Activated naive CD4-positive, alpha-beta T cell treated with anti-CD3 and anti-CD28 coated beads, Interleukin-2, amount 50 U/mL, for 24 hours (primary cell): ENCODE results near the gene ZNF195.

Source experiments
- H3K27ac Mint-ChIP-seq: one replicate; pipeline ENCODE4 v1.8.0; 2021; ENCODE audit warnings: mild to moderate bottlenecking, mixed read lengths
- H3K27me3 Mint-ChIP-seq: one replicate; pipeline ENCODE4 v1.8.0; 2021; ENCODE audit warnings: mixed read lengths
- H3K36me3 Mint-ChIP-seq: one replicate; pipeline ENCODE4 v1.8.0; 2021; ENCODE audit warnings: mixed read lengths
- H3K4me1 Mint-ChIP-seq: one replicate; pipeline ENCODE4 v1.8.0; 2021; ENCODE audit warnings: mixed read lengths
- H3K4me3 Mint-ChIP-seq: one replicate; pipeline ENCODE4 v1.8.0; 2021; ENCODE audit warnings: mild to moderate bottlenecking, mixed read lengths
- H3K9me3 Mint-ChIP-seq: one replicate; pipeline ENCODE4 v1.8.0; 2021; ENCODE audit warnings: mixed read lengths

ZNF195 gene

DNA sequence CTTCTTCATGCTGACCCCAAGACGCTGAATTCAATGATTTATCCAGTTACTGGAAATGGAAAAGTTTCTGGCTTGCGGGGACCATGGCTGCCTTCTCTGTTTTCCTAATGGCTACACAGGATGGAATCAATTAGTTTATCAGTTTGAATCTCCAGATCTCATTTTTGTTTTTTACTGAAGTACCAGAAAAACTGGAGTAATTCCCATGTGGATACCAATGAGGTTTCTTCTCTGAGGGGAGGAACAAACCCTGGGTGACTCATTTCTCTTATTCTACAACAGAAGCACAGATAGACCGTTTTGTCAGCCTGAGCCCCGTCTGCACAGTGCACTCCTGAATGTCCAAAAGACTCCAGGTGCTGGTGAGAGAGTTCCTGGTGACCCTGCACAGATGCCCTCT lies 3.4 kb downstream of the ZNF195 start:
- peak overlapping the region; percentile 99 for H3K4me3 Mint-ChIP-seq
- H3K9me3 Mint-ChIP-seq, result no peaks in the 10 kb centered on the region
- peaks cover 64% of the 10 kb centered on the region for H3K4me1 Mint-ChIP-seq
- no peaks in the 10 kb centered on the region for H3K27me3 Mint-ChIP-seq
- peaks cover 54% of the 10 kb centered on the region for H3K36me3 Mint-ChIP-seq
- H3K27ac Mint-ChIP-seq, result peak overlapping the region; percentile 51

DNA sequence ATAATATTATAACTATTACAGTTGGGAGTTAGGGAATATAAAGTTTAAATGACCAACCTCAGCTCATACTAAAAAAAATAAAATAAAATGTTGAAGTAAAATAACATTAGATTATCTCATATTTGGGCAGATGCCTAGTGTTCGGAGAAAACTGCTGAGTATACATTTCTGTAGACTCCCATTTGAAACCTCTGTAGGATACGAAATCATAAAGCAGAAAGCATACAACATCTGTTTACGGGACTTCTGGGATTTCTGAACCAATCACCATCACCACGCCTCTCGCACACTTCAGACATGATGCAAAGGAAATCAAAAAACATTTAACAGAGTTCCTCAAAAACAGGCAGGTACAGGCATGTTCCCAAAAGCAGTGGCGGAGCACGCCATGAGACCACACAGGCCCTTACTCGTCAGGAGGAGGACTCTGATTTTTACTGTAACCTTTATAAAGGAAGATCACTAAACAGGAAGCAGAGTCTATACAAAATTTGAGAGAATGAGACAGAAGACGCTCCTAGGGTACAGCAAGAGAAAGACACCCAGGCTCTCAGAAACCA lies 8.6 kb downstream of the ZNF195 start:
- H3K36me3 Mint-ChIP-seq, result peaks cover 71% of the 10 kb centered on the region
- H3K27me3 Mint-ChIP-seq, result no peaks in the 10 kb centered on the region
- peaks cover 2% of the 10 kb centered on the region for H3K9me3 Mint-ChIP-seq
- no peak overlapping the region for H3K27ac Mint-ChIP-seq
- no peak overlapping the region for H3K4me3 Mint-ChIP-seq
- peaks cover 22% of the 10 kb centered on the region for H3K4me1 Mint-ChIP-seq

DNA sequence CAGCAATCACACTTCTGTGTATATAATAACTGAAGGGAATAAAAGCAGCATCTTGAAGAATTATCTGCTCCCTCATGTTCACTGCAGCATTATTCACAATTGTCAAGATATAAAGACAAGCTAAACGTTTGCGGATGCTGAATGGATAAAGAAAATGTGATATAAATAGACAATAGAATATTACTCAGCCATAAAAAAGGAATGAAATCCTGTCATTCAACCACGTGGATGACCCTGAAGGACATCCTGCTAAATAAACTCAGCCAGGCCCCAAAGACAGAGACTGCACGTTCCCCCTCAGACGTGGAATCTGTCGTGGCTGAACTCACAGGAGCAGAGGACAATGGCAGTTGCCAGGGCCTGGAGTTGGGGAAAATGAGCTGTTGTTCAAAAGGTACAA lies 9.6 kb downstream of the ZNF195 start:
- no peak overlapping the region for H3K27ac Mint-ChIP-seq
- H3K27me3 Mint-ChIP-seq, result no peaks in the 10 kb centered on the region
- H3K36me3 Mint-ChIP-seq, result peaks cover 75% of the 10 kb centered on the region
- H3K4me1 Mint-ChIP-seq, result peaks cover 20% of the 10 kb centered on the region
- no peak overlapping the region for H3K4me3 Mint-ChIP-seq
- peaks cover 8% of the 10 kb centered on the region for H3K9me3 Mint-ChIP-seq

DNA sequence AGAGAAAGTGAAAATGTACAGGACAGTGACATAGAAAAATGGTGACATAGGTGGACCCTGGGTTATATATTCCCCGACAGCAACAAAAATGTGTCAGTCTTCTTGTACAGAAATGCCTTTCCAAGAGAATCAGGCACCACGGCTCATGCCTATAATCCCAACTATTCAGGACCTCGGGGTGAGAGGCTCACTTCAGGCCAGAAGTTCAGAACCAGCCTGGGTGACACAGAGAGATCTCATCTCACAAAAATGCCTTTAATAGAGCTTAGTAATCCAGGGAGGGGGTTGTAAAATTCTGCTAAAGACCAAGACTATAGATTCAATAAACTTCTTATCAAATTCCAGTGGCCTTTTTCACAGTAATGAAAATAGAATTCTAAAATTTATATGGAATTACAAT lies 10.7 kb downstream of the ZNF195 start:
- Mint-ChIP-seq H3K36me3 (peaks cover 79% of the 10 kb centered on the region), H3K27ac (no peak overlapping the region)

DNA sequence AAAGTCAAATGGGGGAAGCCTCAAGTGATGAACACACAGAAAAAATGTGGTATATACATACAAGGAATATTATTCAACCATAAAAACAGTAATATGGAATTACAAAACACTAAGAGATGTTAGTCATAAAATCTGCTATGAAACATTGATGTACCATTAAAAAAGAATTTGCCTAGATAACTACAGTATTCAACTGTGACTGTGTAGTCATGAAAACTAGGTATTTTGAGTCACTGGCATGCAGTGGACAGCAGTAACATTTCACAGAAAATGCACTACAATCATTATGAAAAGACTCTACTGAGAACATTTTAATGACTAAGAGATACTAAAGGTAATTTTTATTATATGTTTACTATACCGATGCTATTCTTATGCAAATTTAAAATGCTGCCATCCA lies 11.7 kb downstream of the ZNF195 start:
- Mint-ChIP-seq H3K36me3 (peaks cover 80% of the 10 kb centered on the region), H3K27me3 (no peaks in the 10 kb centered on the region), H3K4me1 (peaks cover 7% of the 10 kb centered on the region), H3K9me3 (peaks cover 22% of the 10 kb centered on the region), H3K27ac (no peak overlapping the region), H3K4me3 (no peak overlapping the region)

More for the DNA sequence above, 10.7 kb downstream of the ZNF195 start:
- peaks cover 16% of the 10 kb centered on the region for H3K4me1 Mint-ChIP-seq
- no peak overlapping the region for H3K4me3 Mint-ChIP-seq
- peaks cover 16% of the 10 kb centered on the region for H3K9me3 Mint-ChIP-seq
- H3K27me3 Mint-ChIP-seq, result no peaks in the 10 kb centered on the region

GRCh38 chr11:3359092-3359824 lies 19.7 kb downstream of the ZNF195 start:
- Mint-ChIP-seq H3K9me3 (peaks cover 21% of the 10 kb centered on the region), H3K36me3 (peaks cover 74% of the 10 kb centered on the region)

DNA sequence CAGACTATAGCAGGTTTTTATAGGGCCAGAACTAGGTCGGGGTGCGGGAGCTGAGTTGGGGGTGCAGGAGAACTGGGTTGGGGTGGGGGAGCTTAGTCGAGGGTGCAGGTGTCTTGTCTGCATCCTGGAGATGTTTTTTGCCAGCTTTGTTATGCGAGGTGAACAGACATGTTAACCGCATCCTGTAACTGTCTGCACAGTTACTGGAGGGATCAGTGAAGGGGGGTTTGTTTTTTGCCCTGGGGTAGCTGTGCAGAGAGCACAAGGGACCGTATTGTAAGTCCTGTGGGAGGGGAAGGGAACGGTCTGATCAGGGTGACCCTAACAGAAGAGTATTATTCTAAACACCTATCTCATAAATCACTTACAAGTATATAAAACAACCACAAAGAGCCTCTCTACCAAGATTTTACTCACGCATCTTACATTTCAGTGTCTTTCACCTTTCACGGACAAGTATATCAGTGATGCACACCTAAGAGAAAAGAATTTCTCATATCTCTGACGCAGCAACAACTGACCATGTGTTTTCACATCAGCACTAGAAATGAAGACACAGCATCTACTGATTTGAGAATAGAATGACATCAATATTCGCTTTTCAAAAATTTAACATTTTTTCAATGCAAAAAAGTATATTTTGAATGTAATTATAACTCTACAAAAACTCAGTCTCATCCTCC lies 20.8 kb downstream of the ZNF195 start:
- Mint-ChIP-seq H3K27ac (no peak overlapping the region), H3K36me3 (peaks cover 63% of the 10 kb centered on the region), H3K4me1 (no peaks in the 10 kb centered on the region), H3K4me3 (no peak overlapping the region), H3K9me3 (peaks cover 13% of the 10 kb centered on the region), H3K27me3 (no peaks in the 10 kb centered on the region)

More at GRCh38 chr11:3359092-3359824, 19.7 kb downstream of the ZNF195 start:
- Mint-ChIP-seq H3K27me3 (no peaks in the 10 kb centered on the region), H3K4me3 (no peak overlapping the region), H3K4me1 (no peaks in the 10 kb centered on the region), H3K27ac (no peak overlapping the region)

DNA sequence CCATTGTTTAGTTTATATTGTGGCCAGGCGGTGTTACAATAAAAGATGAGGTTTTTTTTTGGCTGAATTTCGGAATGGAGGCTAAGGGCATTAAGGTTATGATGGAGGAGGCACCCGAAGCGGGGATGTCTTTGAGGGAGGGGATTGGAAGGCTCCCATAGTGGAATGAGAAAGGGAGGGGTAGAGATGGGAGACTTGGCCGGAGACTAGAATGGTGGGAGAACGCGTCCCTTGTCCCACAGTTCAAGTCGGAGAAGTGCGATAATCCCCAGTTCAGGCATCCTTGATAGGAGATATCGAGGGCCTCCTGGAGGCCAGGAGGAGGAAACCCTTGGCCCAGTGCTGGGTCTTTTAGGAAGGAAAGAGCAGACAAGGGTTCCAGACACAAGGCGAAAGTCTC lies 21.6 kb downstream of the ZNF195 start:
- H3K36me3 Mint-ChIP-seq, result peaks cover 55% of the 10 kb centered on the region
- H3K27ac Mint-ChIP-seq, result peak overlapping the region; percentile 27
- peaks cover 7% of the 10 kb centered on the region for H3K9me3 Mint-ChIP-seq
- no peaks in the 10 kb centered on the region for H3K27me3 Mint-ChIP-seq
- H3K4me3 Mint-ChIP-seq, result peak overlapping the region; percentile 24
- H3K4me1 Mint-ChIP-seq, result no peaks in the 10 kb centered on the region

GRCh38 chr11:3356858-3357257 lies 22.1 kb downstream of the ZNF195 start:
- Mint-ChIP-seq H3K27me3 (no peaks in the 10 kb centered on the region), H3K36me3 (peaks cover 52% of the 10 kb centered on the region), H3K4me1 (no peaks in the 10 kb centered on the region), H3K4me3 (peak overlapping the region; percentile 24), H3K27ac (no peak overlapping the region), H3K9me3 (peaks cover 7% of the 10 kb centered on the region)

DNA sequence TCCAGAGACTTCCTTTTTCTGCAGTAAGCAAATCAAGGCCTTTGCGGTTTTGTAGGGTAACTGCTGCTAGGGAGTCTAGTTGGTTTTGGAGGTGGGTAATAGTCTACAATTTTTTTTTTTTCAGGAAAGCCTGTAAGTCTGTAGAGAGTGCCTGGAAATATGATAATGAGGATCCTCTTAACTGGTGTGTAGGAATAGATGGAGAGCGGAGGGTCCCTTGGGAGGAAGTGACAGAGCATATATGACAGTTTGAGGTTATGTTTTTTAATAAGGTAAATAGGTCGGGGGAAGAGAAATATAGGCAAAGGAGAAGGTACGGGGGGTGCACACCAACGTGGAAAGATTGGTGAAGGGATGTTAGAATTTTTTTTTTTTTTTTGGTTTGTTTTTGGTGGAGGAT lies 25.9 kb downstream of the ZNF195 start:
- Mint-ChIP-seq H3K4me3 (no peak overlapping the region), H3K36me3 (peaks cover 24% of the 10 kb centered on the region), H3K27me3 (no peaks in the 10 kb centered on the region), H3K27ac (no peak overlapping the region), H3K4me1 (no peaks in the 10 kb centered on the region), H3K9me3 (peaks cover 7% of the 10 kb centered on the region)

DNA sequence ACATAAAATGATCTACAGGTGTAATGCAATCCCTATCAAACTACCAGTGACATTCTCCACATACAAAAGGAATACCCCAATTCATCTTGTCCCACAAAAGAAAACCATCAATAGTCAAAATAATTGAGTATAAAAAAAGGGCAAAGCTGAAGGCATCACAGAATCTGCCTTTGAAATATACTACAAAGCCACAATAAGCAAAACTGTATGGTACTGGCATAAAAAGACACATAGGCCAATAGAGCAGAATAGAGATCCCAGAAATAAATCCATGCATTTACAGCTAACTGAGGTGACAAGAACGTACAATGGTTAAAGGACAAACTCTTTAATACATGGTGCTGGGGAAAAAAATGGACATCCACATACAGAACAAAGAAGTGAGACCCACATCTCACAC lies 31.8 kb downstream of the ZNF195 start:
- peaks cover 2% of the 10 kb centered on the region for H3K27me3 Mint-ChIP-seq
- H3K4me3 Mint-ChIP-seq, result no peak overlapping the region
- peaks cover 10% of the 10 kb centered on the region for H3K9me3 Mint-ChIP-seq
- no peaks in the 10 kb centered on the region for H3K4me1 Mint-ChIP-seq
- H3K27ac Mint-ChIP-seq, result peak overlapping the region; percentile 14
- peaks cover 18% of the 10 kb centered on the region for H3K36me3 Mint-ChIP-seq

- Mint-ChIP-seq H3K27me3 (peaks cover 2% of the 10 kb centered on the region), H3K27ac (no peak overlapping the region), H3K9me3 (peaks cover 10% of the 10 kb centered on the region), H3K36me3 (peaks cover 18% of the 10 kb centered on the region), H3K4me1 (no peaks in the 10 kb centered on the region), H3K4me3 (no peak overlapping the region)
These were observed 32.4 kb downstream of the ZNF195 start for GRCh38 chr11:3346587-3346986.

DNA sequence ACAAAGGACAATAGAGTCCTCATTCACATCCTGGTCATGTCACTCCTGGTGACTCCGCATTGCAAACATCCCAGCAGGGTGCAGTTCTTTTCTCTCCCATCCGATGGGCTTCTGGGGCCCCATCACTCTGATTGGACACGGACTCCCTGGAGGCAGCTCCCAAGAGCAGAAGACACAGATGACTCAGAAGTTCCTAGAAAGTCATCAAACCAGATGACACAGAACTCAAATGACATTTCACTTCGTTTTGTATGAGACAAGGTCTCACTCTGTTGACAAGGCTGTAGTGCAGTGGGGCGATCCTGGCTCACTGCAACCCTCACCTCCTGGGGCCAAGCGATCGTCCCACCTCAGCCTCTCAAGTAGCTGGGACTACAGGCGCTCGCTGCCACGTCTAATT lies 33.2 kb downstream of the ZNF195 start:
- H3K4me1 Mint-ChIP-seq, result no peaks in the 10 kb centered on the region
- no peak overlapping the region for H3K4me3 Mint-ChIP-seq
- H3K9me3 Mint-ChIP-seq, result peaks cover 10% of the 10 kb centered on the region
- no peak overlapping the region for H3K27ac Mint-ChIP-seq
- peaks cover 2% of the 10 kb centered on the region for H3K27me3 Mint-ChIP-seq
- peaks cover 18% of the 10 kb centered on the region for H3K36me3 Mint-ChIP-seq

GRCh38 chr11:3344327-3345174 lies 34.4 kb downstream of the ZNF195 start:
- Mint-ChIP-seq H3K4me3 (no peak overlapping the region), H3K4me1 (no peaks in the 10 kb centered on the region), H3K9me3 (peaks cover 10% of the 10 kb centered on the region), H3K27me3 (peaks cover 7% of the 10 kb centered on the region), H3K36me3 (peaks cover 17% of the 10 kb centered on the region), H3K27ac (no peak overlapping the region)

GRCh38 chr11:3342709-3343108 lies 36.2 kb downstream of the ZNF195 start:
- peaks cover 9% of the 10 kb centered on the region for H3K36me3 Mint-ChIP-seq
- H3K9me3 Mint-ChIP-seq, result peaks cover 9% of the 10 kb centered on the region
- H3K27ac Mint-ChIP-seq, result no peak overlapping the region
- no peaks in the 10 kb centered on the region for H3K4me1 Mint-ChIP-seq
- peaks cover 18% of the 10 kb centered on the region for H3K27me3 Mint-ChIP-seq
- H3K4me3 Mint-ChIP-seq, result no peak overlapping the region
